ENCODE data around the gene NUDT1.
"Not testable (repeated sequence)": the region's sequence is repeated elsewhere in the genome, so short reads cannot be mapped to it uniquely, and the experiment has no call there.

DNA sequence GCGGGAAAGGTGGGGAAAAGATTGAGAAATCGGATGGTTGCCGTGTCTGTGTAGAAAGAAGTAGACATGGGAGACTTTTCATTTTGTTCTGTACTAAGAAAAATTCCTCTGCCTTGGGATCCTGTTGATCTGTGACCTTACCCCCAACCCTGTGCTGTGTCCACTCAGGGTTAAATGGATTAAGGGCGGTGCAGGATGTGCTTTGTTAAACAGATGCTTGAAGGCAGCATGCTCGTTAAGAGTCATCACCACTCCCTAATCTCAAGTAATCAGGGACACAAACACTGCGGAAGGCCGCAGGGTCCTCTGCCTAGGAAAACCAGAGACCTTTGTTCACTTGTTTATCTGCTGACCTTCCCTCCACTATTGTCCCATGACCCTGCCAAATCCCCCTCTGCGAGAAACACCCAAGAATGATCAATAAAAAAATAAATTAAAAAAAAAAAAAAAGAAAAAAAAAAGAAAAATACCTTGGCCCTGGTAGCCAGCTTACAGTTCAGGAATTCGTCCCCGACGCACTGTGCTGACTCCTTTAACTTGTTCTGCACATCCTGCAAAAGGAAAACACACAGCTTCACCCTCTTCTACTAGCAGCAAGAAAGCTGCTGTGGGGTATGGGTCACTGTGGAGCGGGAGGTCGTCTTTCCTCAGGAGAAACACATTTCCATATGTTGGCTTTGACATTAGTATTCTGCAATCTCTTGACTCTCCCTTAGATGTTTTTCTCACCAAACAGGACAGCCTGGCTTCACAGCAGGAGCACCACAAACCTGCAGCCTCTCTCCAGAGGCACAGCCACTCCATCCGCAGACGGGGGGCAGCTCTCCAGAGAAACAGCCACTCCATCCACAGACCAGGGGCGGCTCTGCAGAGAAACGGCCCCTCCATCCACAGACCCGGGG lies 27.3 kb downstream of the NUDT1 start:
- TF ChIP-seq POLR2A, CTCF, EP300 (IDR thresholded peaks at IDR 0.05): not testable (repeated sequence)
